Mesothelial cell of epicardium (in vitro differentiated cells): Measurements from ENCODE around the gene PLEKHB1. TPM values are rescaled to one million over a fixed set of nuclear protein-coding genes. Genes with fewer than 3 reads are reported as not detected.

Source experiments
- DNase-seq, 2 experiments: peaks; one replicate each; pipeline ENCODE4 v3.0.0; 2021; ENCODE audit warnings: low spot score in 2 of 2; ENCODE audit not compliant: unreplicated experiment in 2 of 2
- H3K27ac Mint-ChIP-seq: 2 replicates; pipeline ENCODE4 v1.8.0; 2021; ENCODE audit warnings: mixed read lengths
- H3K27me3 Mint-ChIP-seq: 2 replicates; pipeline ENCODE4 v1.8.0; 2021; ENCODE audit warnings: low read depth, mixed read lengths
- H3K36me3 Mint-ChIP-seq: 2 replicates; pipeline ENCODE4 v1.8.0; 2021; ENCODE audit warnings: mixed read lengths
- H3K4me1 Mint-ChIP-seq: 2 replicates; pipeline ENCODE4 v1.8.0; 2021; ENCODE audit warnings: mixed read lengths
- H3K4me3 Mint-ChIP-seq: 2 replicates; pipeline ENCODE4 v1.8.0; 2021; ENCODE audit warnings: mild to moderate bottlenecking, moderate library complexity, mixed read lengths
- H3K9me3 Mint-ChIP-seq: 2 replicates; pipeline ENCODE4 v1.8.0; 2021; ENCODE audit warnings: mixed read lengths
- total RNA-seq: library from RNA; stranded (reverse); gene quantifications from 3 replicates; pipeline ENCODE4 v1.2.1, GENCODE V29; 2021
- TF ChIP-seq, protein P1 (sequence below): fragments of 200-600 bp; sonication (generic); IDR thresholded peaks from one replicate; pipeline ENCODE4 v1.5.0; 2021; ENCODE audit warnings: antibody characterized with exemption; ENCODE audit not compliant: unreplicated experiment

The PLEKHB1 gene
- total RNA-seq, 1 donor from 2014 or later, result 9.0 TPM

DNA sequence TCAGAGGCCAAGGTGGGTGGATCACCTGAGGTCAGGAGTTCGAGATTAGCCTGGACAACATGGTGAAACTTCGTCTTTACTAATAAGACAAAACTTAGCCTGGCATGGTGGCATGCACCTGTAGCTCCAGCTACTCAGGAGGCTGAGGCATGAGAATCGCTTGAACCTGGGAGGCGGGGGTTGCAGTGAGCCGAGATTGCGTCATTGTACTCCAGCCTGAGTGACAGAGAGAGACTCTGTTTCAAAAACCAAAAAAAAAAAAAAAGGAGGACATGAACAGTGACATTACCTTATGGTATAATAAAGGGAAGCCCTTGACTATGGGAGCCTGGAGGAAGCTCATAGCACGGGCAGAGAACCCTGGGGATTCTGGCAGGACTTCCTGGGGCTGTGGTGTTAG lies 16.5 kb upstream of the PLEKHB1 start:
- TF ChIP-seq, protein P1, sequence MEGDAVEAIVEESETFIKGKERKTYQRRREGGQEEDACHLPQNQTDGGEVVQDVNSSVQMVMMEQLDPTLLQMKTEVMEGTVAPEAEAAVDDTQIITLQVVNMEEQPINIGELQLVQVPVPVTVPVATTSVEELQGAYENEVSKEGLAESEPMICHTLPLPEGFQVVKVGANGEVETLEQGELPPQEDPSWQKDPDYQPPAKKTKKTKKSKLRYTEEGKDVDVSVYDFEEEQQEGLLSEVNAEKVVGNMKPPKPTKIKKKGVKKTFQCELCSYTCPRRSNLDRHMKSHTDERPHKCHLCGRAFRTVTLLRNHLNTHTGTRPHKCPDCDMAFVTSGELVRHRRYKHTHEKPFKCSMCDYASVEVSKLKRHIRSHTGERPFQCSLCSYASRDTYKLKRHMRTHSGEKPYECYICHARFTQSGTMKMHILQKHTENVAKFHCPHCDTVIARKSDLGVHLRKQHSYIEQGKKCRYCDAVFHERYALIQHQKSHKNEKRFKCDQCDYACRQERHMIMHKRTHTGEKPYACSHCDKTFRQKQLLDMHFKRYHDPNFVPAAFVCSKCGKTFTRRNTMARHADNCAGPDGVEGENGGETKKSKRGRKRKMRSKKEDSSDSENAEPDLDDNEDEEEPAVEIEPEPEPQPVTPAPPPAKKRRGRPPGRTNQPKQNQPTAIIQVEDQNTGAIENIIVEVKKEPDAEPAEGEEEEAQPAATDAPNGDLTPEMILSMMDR, result no peak
- Mint-ChIP-seq H3K9me3 (no peaks in the 10 kb centered on the region), H3K27ac (no peak overlapping the region), H3K4me1 (peaks cover 2% of the 10 kb centered on the region), H3K27me3 (peaks cover 5% of the 10 kb centered on the region), H3K4me3 (no peak overlapping the region), H3K36me3 (no peaks in the 10 kb centered on the region)
- no peak for DNase-seq

DNA sequence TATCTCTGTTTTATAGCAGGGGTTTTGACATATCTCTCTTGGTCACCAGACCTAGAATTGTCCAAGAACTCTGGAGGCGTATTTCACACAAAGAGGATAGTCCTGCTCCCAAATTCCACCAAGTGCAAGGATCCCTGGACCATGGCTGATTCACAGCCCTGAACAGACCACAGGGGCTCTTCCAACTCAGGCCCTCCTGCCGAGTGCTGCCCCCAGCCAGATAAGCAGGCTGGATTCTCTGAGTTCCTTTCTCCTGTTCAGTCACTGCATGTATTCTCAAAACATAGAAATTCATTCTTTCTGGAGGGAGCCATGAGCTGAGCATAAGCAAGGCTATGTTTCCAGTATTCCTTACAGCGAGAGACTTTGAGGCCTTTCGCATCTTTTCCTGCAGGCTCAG lies 13.4 kb upstream of the PLEKHB1 start:
- no peaks in the 10 kb centered on the region for H3K27me3 Mint-ChIP-seq

DNA sequence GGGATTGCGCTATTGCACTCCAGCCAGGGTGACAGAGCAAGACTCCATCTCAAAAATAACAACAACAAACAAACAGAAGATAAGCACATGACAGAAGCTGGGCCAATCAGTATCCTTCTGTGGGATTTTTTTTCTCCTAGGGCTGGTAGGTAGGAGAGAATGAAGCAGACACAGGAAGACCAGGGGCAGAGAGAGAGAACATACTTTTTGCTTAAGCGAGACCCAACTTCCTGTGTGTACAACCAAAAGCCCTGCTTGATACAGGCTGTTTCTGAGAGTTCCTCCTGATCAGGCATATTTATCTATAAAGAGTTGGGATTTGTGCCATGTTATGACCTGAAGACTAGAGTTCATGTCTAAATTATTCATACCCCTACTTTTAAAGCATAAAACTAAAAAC lies 12.4 kb upstream of the PLEKHB1 start:
- H3K4me1 Mint-ChIP-seq, result no peaks in the 10 kb centered on the region
- TF ChIP-seq, protein P1, result no peak
- no peak overlapping the region for H3K27ac Mint-ChIP-seq
- no peak overlapping the region for H3K4me3 Mint-ChIP-seq
- DNase-seq, result no peak
- H3K27me3 Mint-ChIP-seq, result no peaks in the 10 kb centered on the region
- H3K9me3 Mint-ChIP-seq, result no peaks in the 10 kb centered on the region
- no peaks in the 10 kb centered on the region for H3K36me3 Mint-ChIP-seq

More for the DNA sequence above, 13.4 kb upstream of the PLEKHB1 start:
- Mint-ChIP-seq H3K27ac (no peak overlapping the region), H3K36me3 (no peaks in the 10 kb centered on the region), H3K9me3 (no peaks in the 10 kb centered on the region), H3K4me3 (no peak overlapping the region), H3K4me1 (no peaks in the 10 kb centered on the region)
- TF ChIP-seq, protein P1, result no peak
- no peak for DNase-seq

DNA sequence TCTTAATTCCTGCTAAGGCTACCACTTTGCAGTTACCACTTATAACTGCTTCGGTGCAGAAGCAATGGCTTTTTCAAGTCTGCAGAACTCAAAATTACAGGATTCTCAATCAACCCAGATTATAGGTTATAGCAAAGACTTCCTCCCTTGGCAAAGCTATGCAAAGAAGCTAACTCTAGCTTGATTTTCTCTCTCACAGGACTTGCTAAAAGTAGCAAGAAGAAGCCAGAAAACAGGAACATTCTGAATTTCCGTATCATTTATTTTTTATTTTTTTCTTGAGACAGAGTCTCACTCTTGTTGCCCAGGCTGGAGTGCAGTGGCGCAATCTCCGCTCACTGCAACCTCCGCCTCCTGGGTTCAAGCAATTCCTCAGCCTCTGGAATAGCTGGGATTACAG lies 10.7 kb upstream of the PLEKHB1 start:
- Mint-ChIP-seq H3K4me3 (no peak overlapping the region), H3K27me3 (no peaks in the 10 kb centered on the region), H3K27ac (no peak overlapping the region), H3K9me3 (no peaks in the 10 kb centered on the region), H3K4me1 (peaks cover 5% of the 10 kb centered on the region), H3K36me3 (no peaks in the 10 kb centered on the region)
- DNase-seq, result no peak
- TF ChIP-seq, protein P1, result no peak

DNA sequence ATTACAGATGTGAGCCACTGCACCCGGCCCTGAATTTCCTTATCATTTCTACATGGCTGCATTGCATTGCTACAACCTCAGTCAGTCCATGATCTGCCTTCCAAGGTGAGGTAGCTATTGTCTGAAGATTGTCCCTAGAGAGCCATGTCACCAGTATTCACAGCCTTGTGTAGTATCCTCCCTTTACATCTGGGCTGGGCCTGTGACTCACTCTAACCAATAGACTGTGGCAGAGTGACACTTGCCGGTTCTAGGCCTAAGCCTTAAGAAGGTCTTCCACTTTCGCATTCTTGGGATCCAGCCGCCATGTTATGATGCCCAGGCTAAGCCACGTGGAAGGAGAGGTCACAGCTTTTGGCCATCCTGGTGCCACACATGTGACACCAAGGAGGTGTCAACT lies 10.1 kb upstream of the PLEKHB1 start:
- H3K36me3 Mint-ChIP-seq, result no peaks in the 10 kb centered on the region
- H3K27me3 Mint-ChIP-seq, result no peaks in the 10 kb centered on the region
- H3K27ac Mint-ChIP-seq, result no peak overlapping the region
- TF ChIP-seq, protein P1, result no peak
- H3K4me1 Mint-ChIP-seq, result peaks cover 6% of the 10 kb centered on the region
- H3K9me3 Mint-ChIP-seq, result no peaks in the 10 kb centered on the region
- DNase-seq, result no peak
- no peak overlapping the region for H3K4me3 Mint-ChIP-seq

DNA sequence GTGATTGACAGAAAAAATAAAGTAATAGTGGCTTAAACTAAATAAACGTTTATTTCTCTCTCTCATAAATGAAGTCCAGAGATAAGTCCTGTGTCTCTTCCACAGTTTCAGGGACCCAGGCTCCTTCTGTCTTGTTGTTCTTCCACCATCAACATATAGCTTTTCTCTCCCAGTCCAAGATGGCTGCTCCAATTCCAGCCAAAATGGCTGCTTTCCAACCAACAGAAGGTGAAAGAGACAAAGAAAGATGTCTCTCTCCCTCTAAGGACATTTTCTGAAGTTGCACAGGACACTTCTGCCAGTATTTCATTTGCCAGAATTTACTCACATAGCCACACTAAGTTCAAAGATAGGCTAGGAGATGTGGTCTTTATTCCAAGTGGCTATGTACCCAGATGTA lies 9.4 kb upstream of the PLEKHB1 start:
- no peak for DNase-seq
- TF ChIP-seq, protein P1, result no peak
- no peak overlapping the region for H3K27ac Mint-ChIP-seq
- H3K9me3 Mint-ChIP-seq, result no peaks in the 10 kb centered on the region
- no peaks in the 10 kb centered on the region for H3K36me3 Mint-ChIP-seq
- H3K4me3 Mint-ChIP-seq, result no peak overlapping the region
- H3K27me3 Mint-ChIP-seq, result no peaks in the 10 kb centered on the region
- peaks cover 6% of the 10 kb centered on the region for H3K4me1 Mint-ChIP-seq
